WTC11 (cell line): ENCODE data around the gene CELSR1. TPM values are rescaled to one million over a fixed set of nuclear protein-coding genes. Genes with fewer than 3 reads are reported as not detected.

ENCODE experiments used
- ATAC-seq: fragments of 200-7000 bp; cut with Tn5 transposase; 2 replicates; pipeline ENCODE4 v1.10.0; 2021; ENCODE audit warnings: mild to moderate bottlenecking, moderate library complexity
- CTCF ChIA-PET: fragments of 300-600 bp; sonication (Branson Sonifier 250); formaldehyde crosslinking; loops from one replicate; lab custom pipeline; 2021; ENCODE audit warnings: antibody characterized with exemption; lab: Charles Lee
- POLR2A ChIA-PET: fragments of 350-600 bp; sonication (Branson Sonifier 250); formaldehyde crosslinking; loops from one replicate; lab custom pipeline; 2021; ENCODE audit warnings: antibody characterized with exemption; lab: Charles Lee
- DNase-seq: peaks from one replicate; pipeline ENCODE4 v3.0.0; 2021; ENCODE audit warnings: low spot score
- H3K27ac Mint-ChIP-seq: 2 replicates; pipeline ENCODE4 v1.8.0; 2021; ENCODE audit warnings: mixed read lengths
- H3K27me3 Mint-ChIP-seq: 2 replicates; pipeline ENCODE4 v1.8.0; 2021; ENCODE audit warnings: low read depth, mild to moderate bottlenecking, moderate library complexity, mixed read lengths
- H3K36me3 Mint-ChIP-seq: 2 replicates; pipeline ENCODE4 v1.8.0; 2021; ENCODE audit warnings: mixed read lengths
- H3K4me1 Mint-ChIP-seq: 2 replicates; pipeline ENCODE4 v1.8.0; 2022; ENCODE audit warnings: mixed read lengths
- H3K4me3 Mint-ChIP-seq: 2 replicates; pipeline ENCODE4 v1.8.0; 2021; ENCODE audit warnings: mild to moderate bottlenecking, moderate library complexity, mixed read lengths
- H3K9me3 Mint-ChIP-seq: 2 replicates; pipeline ENCODE4 v1.8.0; 2021; ENCODE audit warnings: mixed read lengths
- ATF1 ChIP-seq: sonication (generic); formaldehyde crosslinking; IDR thresholded peaks from 2 replicates; pipeline ENCODE4 v1.8.1; 2023; ENCODE audit warnings: mild to moderate bottlenecking, moderate library complexity, missing genetic modification reagents
- CBFB ChIP-seq: sonication (generic); formaldehyde crosslinking; IDR thresholded peaks from 2 replicates; pipeline ENCODE4 v1.8.1; 2022; ENCODE audit warnings: mild to moderate bottlenecking, low read depth, missing genetic modification reagents
- CREB1 ChIP-seq: sonication (generic); formaldehyde crosslinking; IDR thresholded peaks from 2 replicates; pipeline ENCODE4 v1.8.0; 2023; ENCODE audit warnings: mild to moderate bottlenecking, missing genetic modification reagents
- CREM ChIP-seq: sonication (generic); formaldehyde crosslinking; IDR thresholded peaks from 2 replicates; pipeline ENCODE4 v1.8.1; 2022; ENCODE audit warnings: mild to moderate bottlenecking, missing genetic modification reagents, moderate library complexity
- ETV6 ChIP-seq: sonication (generic); formaldehyde crosslinking; IDR thresholded peaks from 2 replicates; pipeline ENCODE4 v1.8.1; 2022; ENCODE audit warnings: mild to moderate bottlenecking, missing genetic modification reagents
- KAT7 ChIP-seq: sonication (generic); formaldehyde crosslinking; IDR thresholded peaks from 2 replicates; pipeline ENCODE4 v1.8.1; 2023; ENCODE audit warnings: missing genetic modification reagents, mild to moderate bottlenecking, borderline replicate concordance
- NFYB ChIP-seq: sonication (generic); formaldehyde crosslinking; conservative IDR thresholded peaks from 2 replicates; pipeline ENCODE4 v1.8.0; 2022; ENCODE audit warnings: low read depth, missing genetic modification reagents
- PRRX2 ChIP-seq: fragments of 250-450 bp; sonication (Bioruptor Pico); IDR thresholded peaks from 2 replicates; pipeline ENCODE4 v1.8.0; 2021; ENCODE audit warnings: mild to moderate bottlenecking
- TCF7 ChIP-seq: sonication (generic); formaldehyde crosslinking; IDR thresholded peaks from 2 replicates; pipeline ENCODE4 v1.8.0; 2022; ENCODE audit warnings: mild to moderate bottlenecking, low read depth, missing genetic modification reagents, moderate library complexity
- TEAD4 ChIP-seq: sonication (generic); formaldehyde crosslinking; IDR thresholded peaks from 2 replicates; pipeline ENCODE4 v1.8.0; 2022; ENCODE audit warnings: mild to moderate bottlenecking, missing genetic modification reagents
- ZNF263 ChIP-seq: sonication (generic); formaldehyde crosslinking; IDR thresholded peaks from 2 replicates; pipeline ENCODE4 v1.8.1; 2022; ENCODE audit warnings: low read depth, mild to moderate bottlenecking, moderate library complexity, missing genetic modification reagents
- ZNF423 ChIP-seq: fragments of 250-450 bp; sonication (Bioruptor Pico); IDR thresholded peaks from 2 replicates; pipeline ENCODE4 v2.1.2; 2022; ENCODE audit warnings: mild to moderate bottlenecking, moderate library complexity
- total RNA-seq: library from RNA; stranded (reverse); gene quantifications from 3 replicates; pipeline ENCODE4 v1.2.3, GENCODE V29; 2021
- TF ChIP-seq, protein P1 (sequence below): sonication (generic); formaldehyde crosslinking; IDR thresholded peaks from 2 replicates; pipeline ENCODE4 v1.8.1; 2022; ENCODE audit warnings: mild to moderate bottlenecking, moderate library complexity, missing genetic modification reagents
- TF ChIP-seq, protein P2 (sequence below): sonication (generic); formaldehyde crosslinking; IDR thresholded peaks from 2 replicates; pipeline ENCODE4 v1.8.0; 2022; ENCODE audit warnings: mild to moderate bottlenecking, missing genetic modification reagents
- TF ChIP-seq, protein P3 (sequence below): fragments of 250-450 bp; sonication (Bioruptor Pico); IDR thresholded peaks from 2 replicates; pipeline ENCODE4 v1.8.0; 2021; ENCODE audit warnings: mild to moderate bottlenecking
- TF ChIP-seq, protein P4 (sequence below): sonication (generic); formaldehyde crosslinking; IDR thresholded peaks from 2 replicates; pipeline ENCODE4 v1.8.1; 2022; ENCODE audit warnings: missing genetic modification reagents, borderline replicate concordance
- TF ChIP-seq, protein P5 (sequence below): sonication (generic); formaldehyde crosslinking; IDR thresholded peaks from 2 replicates; pipeline ENCODE4 v1.8.0; 2022; ENCODE audit warnings: mild to moderate bottlenecking, missing genetic modification reagents
- TF ChIP-seq, protein P6 (sequence below): fragments of 250-450 bp; sonication (Bioruptor Pico); IDR thresholded peaks from 2 replicates; pipeline ENCODE4 v1.9.0; 2021; ENCODE audit warnings: mild to moderate bottlenecking
- TF ChIP-seq, protein P7 (sequence below): fragments of 250-450 bp; sonication (Bioruptor Pico); conservative IDR thresholded peaks from 2 replicates; pipeline ENCODE4 v1.9.0; 2021; ENCODE audit warnings: mild to moderate bottlenecking

CELSR1 gene
- total RNA-seq, 1 experiment from 2014 or later: 16.8 TPM

DNA sequence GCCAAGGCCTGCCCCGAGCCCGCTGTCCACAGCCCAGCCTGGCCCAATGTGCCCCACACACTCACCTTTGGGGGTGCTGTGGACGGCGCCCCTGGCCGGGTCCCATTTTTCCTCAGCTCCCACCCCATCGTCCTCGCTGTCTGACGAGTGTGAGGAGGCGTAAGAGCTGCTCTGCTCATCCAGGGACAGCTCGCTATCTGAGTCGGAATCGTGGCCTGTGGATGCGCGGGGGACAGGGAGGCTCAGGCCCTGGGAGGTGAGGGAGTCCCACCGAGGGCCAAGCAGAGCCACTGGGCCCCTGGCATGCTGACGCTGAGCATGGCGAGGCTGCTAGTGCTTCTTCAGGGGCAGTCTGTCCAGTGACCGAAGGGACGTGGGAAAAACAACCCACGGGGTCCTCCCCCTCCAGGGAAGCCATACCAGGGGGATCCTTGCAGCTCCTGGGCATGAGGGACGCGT is 172.2 kb downstream of the CELSR1 start:
- no peak overlapping the region for H3K4me3 Mint-ChIP-seq
- no peak for TF ChIP-seq TCF7 (CRISPR knock-in tag)
- no peak for TF ChIP-seq CBFB (CRISPR knock-in tag)
- TF ChIP-seq, protein P1, sequence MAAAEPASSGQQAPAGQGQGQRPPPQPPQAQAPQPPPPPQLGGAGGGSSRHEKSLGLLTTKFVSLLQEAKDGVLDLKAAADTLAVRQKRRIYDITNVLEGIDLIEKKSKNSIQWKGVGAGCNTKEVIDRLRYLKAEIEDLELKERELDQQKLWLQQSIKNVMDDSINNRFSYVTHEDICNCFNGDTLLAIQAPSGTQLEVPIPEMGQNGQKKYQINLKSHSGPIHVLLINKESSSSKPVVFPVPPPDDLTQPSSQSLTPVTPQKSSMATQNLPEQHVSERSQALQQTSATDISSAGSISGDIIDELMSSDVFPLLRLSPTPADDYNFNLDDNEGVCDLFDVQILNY: no peak
- TF ChIP-seq, protein P2, sequence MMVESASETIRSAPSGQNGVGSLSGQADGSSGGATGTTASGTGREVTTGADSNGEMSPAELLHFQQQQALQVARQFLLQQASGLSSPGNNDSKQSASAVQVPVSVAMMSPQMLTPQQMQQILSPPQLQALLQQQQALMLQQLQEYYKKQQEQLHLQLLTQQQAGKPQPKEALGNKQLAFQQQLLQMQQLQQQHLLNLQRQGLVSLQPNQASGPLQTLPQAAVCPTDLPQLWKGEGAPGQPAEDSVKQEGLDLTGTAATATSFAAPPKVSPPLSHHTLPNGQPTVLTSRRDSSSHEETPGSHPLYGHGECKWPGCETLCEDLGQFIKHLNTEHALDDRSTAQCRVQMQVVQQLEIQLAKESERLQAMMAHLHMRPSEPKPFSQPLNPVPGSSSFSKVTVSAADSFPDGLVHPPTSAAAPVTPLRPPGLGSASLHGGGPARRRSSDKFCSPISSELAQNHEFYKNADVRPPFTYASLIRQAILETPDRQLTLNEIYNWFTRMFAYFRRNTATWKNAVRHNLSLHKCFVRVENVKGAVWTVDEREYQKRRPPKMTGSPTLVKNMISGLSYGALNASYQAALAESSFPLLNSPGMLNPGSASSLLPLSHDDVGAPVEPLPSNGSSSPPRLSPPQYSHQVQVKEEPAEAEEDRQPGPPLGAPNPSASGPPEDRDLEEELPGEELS (CRISPR knock-in tag): no peak
- TF ChIP-seq CREM: no peak
- TF ChIP-seq CREB1 (CRISPR knock-in tag): no peak
- TF ChIP-seq, protein P3, sequence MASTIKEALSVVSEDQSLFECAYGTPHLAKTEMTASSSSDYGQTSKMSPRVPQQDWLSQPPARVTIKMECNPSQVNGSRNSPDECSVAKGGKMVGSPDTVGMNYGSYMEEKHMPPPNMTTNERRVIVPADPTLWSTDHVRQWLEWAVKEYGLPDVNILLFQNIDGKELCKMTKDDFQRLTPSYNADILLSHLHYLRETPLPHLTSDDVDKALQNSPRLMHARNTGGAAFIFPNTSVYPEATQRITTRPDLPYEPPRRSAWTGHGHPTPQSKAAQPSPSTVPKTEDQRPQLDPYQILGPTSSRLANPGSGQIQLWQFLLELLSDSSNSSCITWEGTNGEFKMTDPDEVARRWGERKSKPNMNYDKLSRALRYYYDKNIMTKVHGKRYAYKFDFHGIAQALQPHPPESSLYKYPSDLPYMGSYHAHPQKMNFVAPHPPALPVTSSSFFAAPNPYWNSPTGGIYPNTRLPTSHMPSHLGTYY (CRISPR knock-in tag): no peak
- TF ChIP-seq, protein P4, sequence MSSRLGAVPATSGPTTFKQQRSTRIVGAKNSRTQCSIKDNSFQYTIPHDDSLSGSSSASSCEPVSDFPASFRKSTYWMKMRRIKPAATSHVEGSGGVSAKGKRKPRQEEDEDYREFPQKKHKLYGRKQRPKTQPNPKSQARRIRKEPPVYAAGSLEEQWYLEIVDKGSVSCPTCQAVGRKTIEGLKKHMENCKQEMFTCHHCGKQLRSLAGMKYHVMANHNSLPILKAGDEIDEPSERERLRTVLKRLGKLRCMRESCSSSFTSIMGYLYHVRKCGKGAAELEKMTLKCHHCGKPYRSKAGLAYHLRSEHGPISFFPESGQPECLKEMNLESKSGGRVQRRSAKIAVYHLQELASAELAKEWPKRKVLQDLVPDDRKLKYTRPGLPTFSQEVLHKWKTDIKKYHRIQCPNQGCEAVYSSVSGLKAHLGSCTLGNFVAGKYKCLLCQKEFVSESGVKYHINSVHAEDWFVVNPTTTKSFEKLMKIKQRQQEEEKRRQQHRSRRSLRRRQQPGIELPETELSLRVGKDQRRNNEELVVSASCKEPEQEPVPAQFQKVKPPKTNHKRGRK (CRISPR knock-in tag): no peak
- no peak for TF ChIP-seq ETV6 (CRISPR knock-in tag)
- TF ChIP-seq NFYB (CRISPR knock-in tag): no peak
- TF ChIP-seq ZNF423 (CRISPR knock-in tag): no peak
- TF ChIP-seq, protein P5, sequence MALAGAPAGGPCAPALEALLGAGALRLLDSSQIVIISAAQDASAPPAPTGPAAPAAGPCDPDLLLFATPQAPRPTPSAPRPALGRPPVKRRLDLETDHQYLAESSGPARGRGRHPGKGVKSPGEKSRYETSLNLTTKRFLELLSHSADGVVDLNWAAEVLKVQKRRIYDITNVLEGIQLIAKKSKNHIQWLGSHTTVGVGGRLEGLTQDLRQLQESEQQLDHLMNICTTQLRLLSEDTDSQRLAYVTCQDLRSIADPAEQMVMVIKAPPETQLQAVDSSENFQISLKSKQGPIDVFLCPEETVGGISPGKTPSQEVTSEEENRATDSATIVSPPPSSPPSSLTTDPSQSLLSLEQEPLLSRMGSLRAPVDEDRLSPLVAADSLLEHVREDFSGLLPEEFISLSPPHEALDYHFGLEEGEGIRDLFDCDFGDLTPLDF (CRISPR knock-in tag): no peak
- no peak for TF ChIP-seq TEAD4 (CRISPR knock-in tag)
- peaks cover 5% of the 10 kb centered on the region; the same call in 1 of the 2 replicates for H3K9me3 Mint-ChIP-seq
- peaks cover 10% of the 10 kb centered on the region for H3K36me3 Mint-ChIP-seq
- H3K27ac Mint-ChIP-seq: no peak overlapping the region
- DNase-seq (no peak), ATAC-seq (no peak)
- POLR2A ChIA-PET: no interaction called here
- CTCF ChIA-PET: interaction anchor here (2.1 to 3.2 kb wide), 2 partner anchors 9 to 177 kb away, joined by 8 to 34 read pairs; no protein-coding TSS in a partner anchor
- peaks cover 6% of the 10 kb centered on the region; the same call in 1 of the 2 replicates for H3K4me1 Mint-ChIP-seq
- H3K27me3 Mint-ChIP-seq: no peaks in the 10 kb centered on the region

DNA sequence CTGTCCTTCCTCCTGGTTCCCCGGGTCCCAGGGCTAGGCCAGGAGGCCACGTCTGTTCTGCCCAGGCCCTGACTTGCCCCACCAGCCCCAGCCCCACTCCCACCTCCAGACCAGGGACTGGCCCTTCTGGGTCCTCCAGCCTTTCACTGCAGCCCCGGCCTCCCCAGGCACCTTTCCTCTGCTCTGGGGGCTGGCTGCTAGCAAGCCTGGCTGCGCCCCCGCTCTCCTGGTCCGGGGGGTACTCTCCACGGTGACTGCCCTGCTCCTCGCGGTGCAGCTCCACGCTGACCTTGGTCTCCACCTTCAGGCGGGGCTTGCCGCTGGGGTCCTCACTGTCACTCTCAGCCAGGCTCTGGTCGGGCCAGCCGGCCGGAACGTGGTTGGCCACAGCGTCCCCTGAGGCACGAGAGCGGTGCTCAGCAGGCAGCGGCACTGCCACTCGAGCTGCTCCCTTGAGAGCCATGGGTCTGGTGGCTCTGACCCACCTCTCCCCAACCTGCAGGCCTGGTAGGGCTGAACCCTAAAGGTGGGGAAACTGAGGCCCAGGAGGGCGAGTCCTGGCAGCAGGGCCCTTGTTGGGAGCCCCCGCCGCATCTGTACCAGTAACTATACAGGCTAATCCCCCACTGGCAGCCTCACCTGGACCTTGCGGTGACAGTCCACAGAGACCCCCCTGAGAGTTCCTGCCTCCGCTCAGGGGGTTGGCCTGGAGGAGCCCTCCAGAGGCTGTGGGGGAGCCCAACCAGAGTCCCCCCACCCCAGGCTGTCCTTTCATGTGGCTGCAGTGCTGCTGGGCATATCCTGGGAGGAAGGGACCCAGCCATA is 172.9 kb downstream of the CELSR1 start:
- no peaks in the 10 kb centered on the region for H3K27me3 Mint-ChIP-seq
- CTCF ChIA-PET: interaction anchor here (2.1 kb wide), 1 partner anchor 177 kb away, joined by 8 read pairs; no protein-coding TSS in a partner anchor
- ATAC-seq (no peak), DNase-seq (no peak)
- POLR2A ChIA-PET: no interaction called here
- H3K9me3 Mint-ChIP-seq: peaks cover 7% of the 10 kb centered on the region; the same call in 1 of the 2 replicates
- H3K4me1 Mint-ChIP-seq: peaks cover 6% of the 10 kb centered on the region; the same call in 1 of the 2 replicates
- H3K4me3 Mint-ChIP-seq: no peak overlapping the region
- H3K27ac Mint-ChIP-seq: no peak overlapping the region
- H3K36me3 Mint-ChIP-seq: peaks cover 14% of the 10 kb centered on the region
- no peak for TF ChIP-seq ZNF263 (CRISPR knock-in tag)
- TF ChIP-seq, protein P6, sequence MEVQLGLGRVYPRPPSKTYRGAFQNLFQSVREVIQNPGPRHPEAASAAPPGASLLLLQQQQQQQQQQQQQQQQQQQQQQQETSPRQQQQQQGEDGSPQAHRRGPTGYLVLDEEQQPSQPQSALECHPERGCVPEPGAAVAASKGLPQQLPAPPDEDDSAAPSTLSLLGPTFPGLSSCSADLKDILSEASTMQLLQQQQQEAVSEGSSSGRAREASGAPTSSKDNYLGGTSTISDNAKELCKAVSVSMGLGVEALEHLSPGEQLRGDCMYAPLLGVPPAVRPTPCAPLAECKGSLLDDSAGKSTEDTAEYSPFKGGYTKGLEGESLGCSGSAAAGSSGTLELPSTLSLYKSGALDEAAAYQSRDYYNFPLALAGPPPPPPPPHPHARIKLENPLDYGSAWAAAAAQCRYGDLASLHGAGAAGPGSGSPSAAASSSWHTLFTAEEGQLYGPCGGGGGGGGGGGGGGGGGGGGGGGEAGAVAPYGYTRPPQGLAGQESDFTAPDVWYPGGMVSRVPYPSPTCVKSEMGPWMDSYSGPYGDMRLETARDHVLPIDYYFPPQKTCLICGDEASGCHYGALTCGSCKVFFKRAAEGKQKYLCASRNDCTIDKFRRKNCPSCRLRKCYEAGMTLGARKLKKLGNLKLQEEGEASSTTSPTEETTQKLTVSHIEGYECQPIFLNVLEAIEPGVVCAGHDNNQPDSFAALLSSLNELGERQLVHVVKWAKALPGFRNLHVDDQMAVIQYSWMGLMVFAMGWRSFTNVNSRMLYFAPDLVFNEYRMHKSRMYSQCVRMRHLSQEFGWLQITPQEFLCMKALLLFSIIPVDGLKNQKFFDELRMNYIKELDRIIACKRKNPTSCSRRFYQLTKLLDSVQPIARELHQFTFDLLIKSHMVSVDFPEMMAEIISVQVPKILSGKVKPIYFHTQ (CRISPR knock-in tag): no peak
- TF ChIP-seq, protein P7, sequence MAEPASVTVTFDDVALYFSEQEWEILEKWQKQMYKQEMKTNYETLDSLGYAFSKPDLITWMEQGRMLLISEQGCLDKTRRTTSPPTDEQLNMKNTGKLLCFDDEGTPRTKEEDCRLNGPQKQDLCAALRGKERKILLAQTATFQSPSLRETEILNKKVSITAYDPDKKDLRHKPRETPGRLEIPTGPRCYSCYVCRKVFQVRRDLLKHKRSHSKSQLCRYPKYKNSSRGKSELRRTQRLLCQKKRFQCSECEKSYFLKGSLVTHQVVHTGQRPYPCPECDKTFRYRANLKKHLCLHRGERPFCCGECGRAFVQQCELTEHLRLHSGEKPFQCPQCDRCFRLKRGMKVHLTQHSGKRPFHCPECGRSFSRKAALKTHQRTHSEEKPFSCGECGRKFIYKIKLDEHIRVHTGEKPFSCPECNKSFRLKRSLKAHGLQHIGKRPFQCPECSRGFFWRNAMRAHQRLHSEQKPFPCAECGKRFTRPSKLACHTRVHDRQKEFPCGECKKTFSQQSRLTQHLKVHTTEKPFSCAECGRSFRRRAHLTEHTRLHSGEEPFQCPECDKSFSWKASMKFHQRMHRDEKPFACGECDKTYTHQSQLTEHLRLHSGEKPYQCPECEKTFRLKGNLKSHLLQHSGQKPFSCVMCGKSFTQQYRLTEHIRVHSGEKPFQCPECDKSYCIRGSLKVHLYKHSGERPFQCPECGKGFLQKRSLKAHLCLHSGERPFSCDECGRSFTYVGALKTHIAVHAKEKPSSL (CRISPR knock-in tag): no peak
- no peak for TF ChIP-seq KAT7 (CRISPR knock-in tag)
- no peak for TF ChIP-seq ATF1
- TF ChIP-seq PRRX2: no peak
- TF ChIP-seq, protein P2 (CRISPR knock-in tag): no peak
